ENCODE results near the gene GOLGA6D. TPM values are rescaled to one million over a fixed set of nuclear protein-coding genes. Genes with fewer than 3 reads are reported as not detected.
"Not testable (repeated sequence)": the region's sequence is repeated elsewhere in the genome, so short reads cannot be mapped to it uniquely, and the experiment has no call there.

GOLGA6D gene
- polyA plus RNA-seq, 1 experiment: not detected

- H3K27me3 ChIP-seq (ENCODE audit: control insufficient read depth, insufficient read depth, low read length); CTCF ChIA-PET; DNase-seq (ENCODE audit: low read depth); H3K4me3 ChIP-seq (ENCODE audit: low read depth, low read length); POLR2A ChIA-PET; H3K36me3 ChIP-seq (ENCODE audit: control insufficient read depth, insufficient read depth, low read length): not testable (repeated sequence)
Measured at GRCh38 chr15:75258034-75258433, 24.6 kb upstream of the GOLGA6D start, which contains the start of gene GOLGA6C. Gene GOLGA6C, plus strand, starts transcription at chr15:75258334. Its CDS starts 265 bp downstream, at chr15:75258599.

GRCh38 chr15:75258620-75259343 is 23.9 kb upstream of the GOLGA6D start:
- H3K27me3 ChIP-seq (ENCODE audit: control insufficient read depth, insufficient read depth, low read length); POLR2A ChIA-PET; CTCF ChIA-PET; H3K4me3 ChIP-seq (ENCODE audit: low read depth, low read length); DNase-seq (ENCODE audit: low read depth); H3K36me3 ChIP-seq (ENCODE audit: control insufficient read depth, insufficient read depth, low read length): not testable (repeated sequence)

- H3K36me3 ChIP-seq (ENCODE audit: control insufficient read depth, insufficient read depth, low read length); POLR2A ChIA-PET; H3K27me3 ChIP-seq (ENCODE audit: control insufficient read depth, insufficient read depth, low read length); DNase-seq (ENCODE audit: low read depth); H3K4me3 ChIP-seq (ENCODE audit: low read depth, low read length); CTCF ChIA-PET: not testable (repeated sequence)
Measured at GRCh38 chr15:75259873-75260272, 22.8 kb upstream of the GOLGA6D start.

- CTCF ChIA-PET: interaction anchor here (1.1 to 1.2 kb wide), 2 partner anchors 244 to 966 kb away, joined by 3 read pairs; no protein-coding TSS in a partner anchor
- H3K4me3 ChIP-seq (ENCODE audit: low read depth, low read length); H3K36me3 ChIP-seq (ENCODE audit: control insufficient read depth, insufficient read depth, low read length); H3K27me3 ChIP-seq (ENCODE audit: control insufficient read depth, insufficient read depth, low read length); POLR2A ChIA-PET; DNase-seq (ENCODE audit: low read depth): not testable (repeated sequence)
Measured at GRCh38 chr15:75273751-75274359, 8.8 kb upstream of the GOLGA6D start.

- H3K27me3 ChIP-seq (ENCODE audit: control insufficient read depth, insufficient read depth, low read length); POLR2A ChIA-PET; H3K4me3 ChIP-seq (ENCODE audit: low read depth, low read length); H3K36me3 ChIP-seq (ENCODE audit: control insufficient read depth, insufficient read depth, low read length); DNase-seq (ENCODE audit: low read depth): not testable (repeated sequence)
- TF ChIP-seq CTCF (IDR thresholded peaks at IDR 0.05; ENCODE audit: insufficient read depth, low read depth, low read length): peak; percentile 49
- CTCF ChIA-PET: interaction anchor here (0.7 to 1.2 kb wide), 3 partner anchors 245 to 967 kb away, joined by 3 read pairs; no protein-coding TSS in a partner anchor
Measured at GRCh38 chr15:75274509-75275107, 8.0 kb upstream of the GOLGA6D start.

GRCh38 chr15:75275617-75276016 is 7.0 kb upstream of the GOLGA6D start:
- DNase-seq (ENCODE audit: low read depth); POLR2A ChIA-PET; CTCF ChIA-PET; H3K4me3 ChIP-seq (ENCODE audit: low read depth, low read length); H3K36me3 ChIP-seq (ENCODE audit: control insufficient read depth, insufficient read depth, low read length); H3K27me3 ChIP-seq (ENCODE audit: control insufficient read depth, insufficient read depth, low read length): not testable (repeated sequence)

GRCh38 chr15:75278497-75278896 is 4.1 kb upstream of the GOLGA6D start:
- POLR2A ChIA-PET; H3K4me3 ChIP-seq (ENCODE audit: low read depth, low read length); H3K36me3 ChIP-seq (ENCODE audit: control insufficient read depth, insufficient read depth, low read length); CTCF ChIA-PET; H3K27me3 ChIP-seq (ENCODE audit: control insufficient read depth, insufficient read depth, low read length); DNase-seq (ENCODE audit: low read depth): not testable (repeated sequence)

GRCh38 chr15:75284152-75284551 is 1.5 kb downstream of the GOLGA6D start:
- H3K36me3 ChIP-seq (ENCODE audit: control insufficient read depth, insufficient read depth, low read length); POLR2A ChIA-PET; DNase-seq (ENCODE audit: low read depth); CTCF ChIA-PET; H3K27me3 ChIP-seq (ENCODE audit: control insufficient read depth, insufficient read depth, low read length); H3K4me3 ChIP-seq (ENCODE audit: low read depth, low read length): not testable (repeated sequence)

- DNase-seq (ENCODE audit: low read depth); POLR2A ChIA-PET; CTCF ChIA-PET; H3K27me3 ChIP-seq (ENCODE audit: control insufficient read depth, insufficient read depth, low read length); H3K36me3 ChIP-seq (ENCODE audit: control insufficient read depth, insufficient read depth, low read length); H3K4me3 ChIP-seq (ENCODE audit: low read depth, low read length): not testable (repeated sequence)
Measured at GRCh38 chr15:75293660-75294059, 11.0 kb downstream of the GOLGA6D start.

GRCh38 chr15:75298541-75299310 is 16.1 kb downstream of the GOLGA6D start:
- POLR2A ChIA-PET; H3K4me3 ChIP-seq (ENCODE audit: low read depth, low read length); H3K36me3 ChIP-seq (ENCODE audit: control insufficient read depth, insufficient read depth, low read length); DNase-seq (ENCODE audit: low read depth); H3K27me3 ChIP-seq (ENCODE audit: control insufficient read depth, insufficient read depth, low read length); CTCF ChIA-PET: not testable (repeated sequence)

All from BJ (cell line).